Stimulated activated memory B cell treated with anti-CD40 and anti-IgM and Interleukin-4, amounts not matched to agents 10 μg/mL and 1 μg/mL and 100 μg/mL, for 72 hours (primary cell): Measurements from ENCODE around the gene RGS12.

Source experiments
- ATAC-seq: fragments of 150-1000 bp; cut with Tn5 transposase; 2 replicates; pipeline ENCODE4 v1.10.0; 2021
- H3K27ac Mint-ChIP-seq: one replicate; pipeline ENCODE4 v1.8.0; 2022; ENCODE audit warnings: mild to moderate bottlenecking, mixed read lengths
- H3K27me3 Mint-ChIP-seq: one replicate; pipeline ENCODE4 v1.8.0; 2022; ENCODE audit warnings: mixed read lengths
- H3K36me3 Mint-ChIP-seq: one replicate; pipeline ENCODE4 v1.8.0; 2022; ENCODE audit warnings: mixed read lengths
- H3K4me1 Mint-ChIP-seq: one replicate; pipeline ENCODE4 v1.8.0; 2022; ENCODE audit warnings: mixed read lengths
- H3K4me3 Mint-ChIP-seq: one replicate; pipeline ENCODE4 v1.8.0; 2022; ENCODE audit warnings: mild to moderate bottlenecking, moderate library complexity, mixed read lengths
- H3K9me3 Mint-ChIP-seq: one replicate; pipeline ENCODE4 v1.8.0; 2022; ENCODE audit warnings: mixed read lengths

RGS12 gene

DNA sequence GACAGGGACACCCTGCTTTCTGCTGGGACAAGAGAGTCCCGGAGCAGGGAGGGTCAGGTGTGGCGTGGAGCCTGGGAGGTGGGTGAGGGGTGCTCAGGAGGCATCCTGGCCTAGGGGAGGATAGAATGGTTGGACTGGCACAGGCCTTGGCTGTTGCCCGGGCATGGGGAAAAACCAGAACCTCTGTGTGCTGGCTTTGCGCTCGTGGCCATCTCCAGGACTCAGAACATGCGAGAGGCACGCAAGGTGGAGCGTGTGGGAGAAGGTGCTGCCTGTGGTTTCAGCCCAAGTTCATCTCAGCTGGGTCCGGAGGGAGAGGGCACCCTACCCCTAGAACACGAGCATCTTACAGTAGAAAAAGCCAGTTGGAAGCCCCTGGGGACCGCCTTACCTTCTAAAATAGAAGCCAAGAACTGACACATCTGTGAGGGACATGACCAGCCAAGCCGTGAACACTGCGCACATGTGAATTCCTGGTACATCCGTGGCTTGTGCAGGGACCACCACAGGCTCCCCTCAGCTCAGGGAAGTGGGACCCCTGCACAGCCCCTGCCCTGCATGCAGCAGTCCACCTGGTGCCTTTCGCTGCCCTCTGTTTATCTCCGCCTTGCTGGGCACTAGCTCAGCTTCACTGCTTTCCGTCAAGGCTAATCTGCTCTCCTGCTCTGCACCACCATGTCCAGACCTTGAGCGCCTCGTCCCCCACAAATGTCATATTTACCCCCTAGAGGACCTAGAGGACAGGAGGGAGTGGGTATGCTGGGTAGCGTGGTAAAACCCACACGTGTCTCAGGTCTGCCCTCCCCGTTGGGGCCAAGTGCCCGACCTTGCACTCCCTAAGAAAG, 30.4 kb upstream of the RGS12 start:
- Mint-ChIP-seq H3K27ac (no peak overlapping the region), H3K4me3 (no peak overlapping the region), H3K36me3 (peaks cover 7% of the 10 kb centered on the region), H3K9me3 (no peaks in the 10 kb centered on the region), H3K4me1 (peaks cover 11% of the 10 kb centered on the region), H3K27me3 (no peaks in the 10 kb centered on the region)
- ATAC-seq, result no peak

DNA sequence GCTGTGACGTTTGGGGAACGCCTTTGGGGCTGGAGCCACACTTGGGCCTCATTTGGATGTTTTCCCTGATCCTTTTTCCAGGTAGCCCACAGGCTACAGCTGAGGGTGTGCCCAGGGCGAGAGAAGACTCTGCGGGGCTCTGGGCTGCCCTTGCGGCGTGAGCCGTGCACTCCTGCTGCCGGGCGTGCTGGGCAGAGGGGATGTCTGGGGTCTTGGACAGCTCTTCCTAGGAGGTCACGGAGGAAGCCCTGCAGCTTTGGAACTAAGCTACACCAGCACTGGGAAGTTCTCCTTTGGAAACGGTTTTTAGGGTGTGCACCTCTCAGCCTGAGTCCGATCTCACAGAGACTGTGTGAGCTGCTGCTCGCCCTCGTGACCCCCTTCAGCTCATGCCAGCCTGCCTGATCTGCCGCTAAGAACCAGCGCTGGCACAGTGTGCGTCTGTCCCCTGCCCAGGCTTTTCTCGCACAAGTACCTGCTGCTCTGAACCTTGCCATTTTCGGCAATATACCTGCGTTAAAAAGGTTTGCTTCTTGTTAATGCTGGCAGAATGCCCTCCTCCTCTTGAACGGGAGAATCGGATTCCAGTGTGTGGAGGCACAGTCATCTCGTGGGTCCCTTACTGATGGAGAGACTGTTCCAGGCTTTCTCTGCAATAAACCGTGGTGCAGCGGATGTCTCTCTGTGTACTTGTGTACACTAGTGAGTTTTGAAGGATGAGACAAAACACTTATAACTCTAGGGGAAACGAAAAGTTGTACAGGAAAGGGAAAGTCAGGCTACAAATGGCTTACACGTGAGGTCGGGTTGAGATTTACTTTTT, 29.6 kb upstream of the RGS12 start:
- H3K36me3 Mint-ChIP-seq, result peaks cover 7% of the 10 kb centered on the region
- H3K9me3 Mint-ChIP-seq, result no peaks in the 10 kb centered on the region
- peaks cover 3% of the 10 kb centered on the region for H3K4me1 Mint-ChIP-seq
- H3K27me3 Mint-ChIP-seq, result no peaks in the 10 kb centered on the region
- H3K4me3 Mint-ChIP-seq, result no peak overlapping the region
- no peak for ATAC-seq
- H3K27ac Mint-ChIP-seq, result no peak overlapping the region

DNA sequence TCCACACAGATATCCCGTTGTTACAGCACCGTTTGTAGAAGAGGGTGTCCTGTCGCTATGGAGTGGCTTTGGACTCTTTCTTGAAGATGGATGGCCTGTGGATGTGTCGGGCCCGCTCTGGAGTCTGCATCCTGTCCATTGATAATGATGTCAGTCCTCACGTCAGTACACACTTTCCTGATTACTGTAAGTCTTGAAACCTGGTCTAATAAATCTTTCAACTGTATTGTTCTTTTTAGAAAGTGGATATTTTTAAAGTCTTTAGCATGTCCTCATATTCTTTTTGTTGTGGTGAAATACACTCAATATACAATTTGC, 29.0 kb upstream of the RGS12 start:
- H3K9me3 Mint-ChIP-seq, result no peaks in the 10 kb centered on the region
- no peaks in the 10 kb centered on the region for H3K4me1 Mint-ChIP-seq
- H3K27me3 Mint-ChIP-seq, result no peaks in the 10 kb centered on the region
- no peak for ATAC-seq
- H3K27ac Mint-ChIP-seq, result no peak overlapping the region
- peaks cover 7% of the 10 kb centered on the region for H3K36me3 Mint-ChIP-seq
- no peak overlapping the region for H3K4me3 Mint-ChIP-seq

DNA sequence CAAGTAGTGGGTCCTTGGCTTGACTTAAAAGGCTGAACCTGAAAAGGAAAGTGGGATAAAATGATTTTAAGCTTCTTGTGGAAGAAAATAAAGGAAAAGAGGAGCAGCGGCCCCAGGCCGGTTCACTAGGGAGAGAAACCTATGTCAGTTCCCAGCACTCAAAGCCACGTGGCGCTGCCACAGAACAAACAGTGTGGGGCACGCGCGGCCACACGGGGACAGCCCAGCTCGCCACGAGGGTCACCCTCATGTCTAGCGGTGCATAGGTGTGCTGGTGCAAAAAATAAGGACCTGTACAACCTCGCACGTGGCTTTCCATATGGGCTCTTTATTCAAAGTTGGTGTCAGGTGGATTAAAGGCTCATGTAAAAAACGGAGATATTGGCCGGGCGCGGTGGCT, 26.7 kb upstream of the RGS12 start:
- no peaks in the 10 kb centered on the region for H3K4me1 Mint-ChIP-seq
- no peak for ATAC-seq
- H3K27me3 Mint-ChIP-seq, result no peaks in the 10 kb centered on the region
- H3K9me3 Mint-ChIP-seq, result no peaks in the 10 kb centered on the region
- no peak overlapping the region for H3K27ac Mint-ChIP-seq
- H3K36me3 Mint-ChIP-seq, result peaks cover 7% of the 10 kb centered on the region
- H3K4me3 Mint-ChIP-seq, result no peak overlapping the region

DNA sequence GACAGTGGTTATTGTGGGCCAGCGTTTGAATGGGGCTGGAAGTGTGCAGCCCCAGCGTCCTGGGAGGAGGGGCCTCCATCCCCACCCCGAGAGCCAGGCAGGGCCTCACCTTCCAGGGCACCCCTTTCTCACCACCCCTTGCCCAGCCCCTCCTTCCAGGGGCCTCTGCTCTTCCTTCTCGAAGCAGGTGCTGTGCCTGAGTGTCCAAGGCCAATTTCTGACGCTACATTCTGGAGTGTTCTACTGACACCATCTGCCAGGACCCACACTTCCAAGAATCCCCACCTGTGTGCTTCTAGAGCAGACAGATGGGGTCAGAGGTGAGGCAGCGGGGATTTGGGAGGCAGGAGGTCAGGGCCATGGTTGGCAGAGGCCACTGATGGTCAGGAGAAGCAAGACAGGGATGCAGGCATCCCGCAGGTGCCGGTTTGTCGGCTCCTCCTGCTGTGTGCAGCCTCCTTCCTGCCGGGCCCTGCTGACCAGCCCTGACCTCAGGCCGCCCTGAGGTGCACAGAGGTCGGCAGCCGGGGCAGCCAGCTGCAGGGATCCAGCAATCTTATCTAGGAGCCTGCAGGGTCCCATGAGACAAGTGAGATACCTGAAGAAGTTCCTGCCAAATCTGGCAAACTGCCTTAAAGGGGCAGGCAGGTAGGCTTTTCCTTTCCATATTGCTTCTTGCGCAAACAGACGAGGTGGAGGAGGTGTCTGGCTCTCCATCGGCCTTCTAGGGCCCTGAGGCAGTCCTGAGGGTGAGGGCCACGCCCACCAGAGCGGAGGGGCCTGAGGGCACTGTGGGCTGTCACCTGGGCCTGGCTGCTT, 25.0 kb upstream of the RGS12 start:
- H3K36me3 Mint-ChIP-seq, result peaks cover 7% of the 10 kb centered on the region
- H3K27me3 Mint-ChIP-seq, result no peaks in the 10 kb centered on the region
- ATAC-seq, result no peak
- peaks cover 3% of the 10 kb centered on the region for H3K9me3 Mint-ChIP-seq
- no peak overlapping the region for H3K27ac Mint-ChIP-seq
- H3K4me3 Mint-ChIP-seq, result no peak overlapping the region
- peaks cover 11% of the 10 kb centered on the region for H3K4me1 Mint-ChIP-seq

DNA sequence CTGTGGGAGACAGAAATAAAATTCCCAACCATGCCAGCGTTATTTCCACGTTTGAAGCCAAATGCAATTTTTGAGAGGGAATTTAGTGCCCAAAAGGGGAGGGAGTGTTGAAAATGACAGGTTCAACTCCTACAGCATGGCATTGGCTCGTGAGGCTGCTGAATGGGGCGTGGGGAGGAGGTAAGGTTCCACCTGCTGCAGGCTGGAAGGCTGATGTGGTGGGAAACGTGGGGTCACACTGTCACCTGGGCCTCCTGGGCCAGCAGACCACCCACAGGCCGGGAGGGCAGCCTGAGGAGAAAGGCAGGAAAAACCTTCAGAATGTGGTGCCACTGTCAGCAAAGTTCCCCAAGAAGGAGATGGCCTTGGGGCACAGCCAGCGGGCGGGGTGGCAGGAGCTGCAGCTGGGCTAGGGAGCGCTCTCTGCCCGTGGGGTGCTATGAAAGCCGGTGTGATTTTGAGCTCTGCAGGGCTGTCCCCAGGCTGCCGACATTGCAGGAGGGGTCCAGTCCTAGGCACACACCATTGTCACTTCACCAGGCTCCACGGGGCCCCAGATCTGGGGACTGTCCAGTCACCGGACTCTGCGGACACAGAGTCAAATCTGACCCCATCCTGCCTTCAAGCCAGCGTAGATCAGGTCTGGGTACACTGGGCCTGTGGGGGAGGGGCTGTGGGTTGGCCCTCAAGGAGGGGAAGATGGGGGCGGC, 24.3 kb upstream of the RGS12 start:
- no peaks in the 10 kb centered on the region for H3K27me3 Mint-ChIP-seq
- H3K27ac Mint-ChIP-seq, result no peak overlapping the region

DNA sequence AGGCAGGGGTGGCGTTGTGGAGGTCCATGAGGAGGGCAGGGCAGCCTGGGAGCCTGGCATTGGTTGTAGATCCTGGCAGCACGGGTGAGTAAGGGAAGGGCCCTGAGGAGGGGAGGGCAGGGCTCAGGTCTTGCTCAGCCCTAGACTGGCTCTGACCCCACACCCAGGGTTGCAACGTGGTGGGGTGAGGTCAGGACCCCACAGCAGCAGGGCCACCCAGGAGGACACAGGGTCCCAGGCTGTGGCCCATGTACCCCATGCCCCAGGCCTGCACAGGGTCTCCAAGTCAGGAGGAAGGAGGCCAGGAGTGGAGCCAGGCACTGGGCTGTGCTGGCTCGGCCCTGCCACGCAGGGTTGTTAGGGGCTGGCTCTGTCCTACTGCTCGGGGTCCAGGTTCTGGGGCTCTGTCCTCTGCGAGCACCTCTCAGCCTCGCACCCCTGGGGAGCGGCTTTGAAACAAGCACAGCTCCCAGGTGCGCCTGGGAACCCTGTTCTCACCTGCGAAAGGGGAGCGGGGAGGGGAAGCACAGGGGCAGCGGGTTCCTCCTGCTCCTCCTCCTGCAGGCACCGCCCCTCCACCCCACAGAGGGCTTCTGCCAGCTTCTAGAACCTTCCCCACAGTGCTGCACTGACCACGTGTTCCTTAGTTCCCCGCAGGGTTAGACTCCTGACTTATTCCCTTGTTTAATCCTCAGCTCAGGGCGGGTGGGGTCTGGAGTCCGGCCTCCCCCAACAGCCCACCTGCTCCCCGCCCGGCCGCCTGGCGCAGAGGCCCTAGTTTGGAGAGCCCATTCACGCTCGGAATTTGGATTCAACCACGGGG, 23.5 kb upstream of the RGS12 start:
- Mint-ChIP-seq H3K27ac (no peak overlapping the region), H3K4me1 (peaks cover 11% of the 10 kb centered on the region), H3K9me3 (peaks cover 3% of the 10 kb centered on the region), H3K27me3 (no peaks in the 10 kb centered on the region), H3K4me3 (no peak overlapping the region), H3K36me3 (peaks cover 7% of the 10 kb centered on the region)
- peak; percentile 45 for ATAC-seq

More for the DNA sequence above, 24.3 kb upstream of the RGS12 start:
- peak; percentile 41 for ATAC-seq
- Mint-ChIP-seq H3K36me3 (peaks cover 7% of the 10 kb centered on the region), H3K4me3 (no peak overlapping the region), H3K4me1 (peaks cover 11% of the 10 kb centered on the region), H3K9me3 (peaks cover 3% of the 10 kb centered on the region)

DNA sequence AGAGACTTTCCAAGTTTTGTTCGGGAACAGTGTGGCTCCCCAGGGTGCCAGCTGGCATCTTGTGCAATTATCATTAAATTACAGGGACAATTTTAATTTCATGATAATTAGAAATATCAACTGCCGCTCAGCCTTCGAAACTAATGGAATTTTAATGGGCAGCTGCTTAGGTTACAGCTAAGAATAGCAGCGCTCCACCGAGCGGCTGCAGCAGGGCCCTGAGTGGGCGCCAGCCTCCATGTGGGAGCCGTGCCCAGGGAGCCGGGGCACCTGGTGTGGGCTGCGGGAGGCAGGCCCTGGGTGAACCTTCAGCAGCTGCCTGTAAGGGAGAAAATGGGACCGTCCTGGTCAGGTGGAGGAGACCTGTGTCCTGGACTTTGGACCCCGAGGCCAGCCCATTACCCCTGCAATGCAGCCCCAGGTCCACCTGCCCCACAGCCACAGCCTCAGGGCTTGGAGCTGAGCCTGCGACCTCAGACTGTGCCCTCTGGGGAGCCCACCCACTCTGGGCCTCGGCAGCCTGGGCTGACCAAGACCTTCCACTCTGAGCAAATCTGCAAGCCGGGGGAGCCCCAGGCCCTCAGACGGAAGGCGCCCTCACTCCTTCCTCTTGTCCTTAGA, 22.7 kb upstream of the RGS12 start:
- Mint-ChIP-seq H3K9me3 (peaks cover 3% of the 10 kb centered on the region), H3K36me3 (peaks cover 7% of the 10 kb centered on the region), H3K4me1 (peaks cover 11% of the 10 kb centered on the region), H3K4me3 (no peak overlapping the region), H3K27me3 (no peaks in the 10 kb centered on the region), H3K27ac (no peak overlapping the region)
- ATAC-seq, result no peak

DNA sequence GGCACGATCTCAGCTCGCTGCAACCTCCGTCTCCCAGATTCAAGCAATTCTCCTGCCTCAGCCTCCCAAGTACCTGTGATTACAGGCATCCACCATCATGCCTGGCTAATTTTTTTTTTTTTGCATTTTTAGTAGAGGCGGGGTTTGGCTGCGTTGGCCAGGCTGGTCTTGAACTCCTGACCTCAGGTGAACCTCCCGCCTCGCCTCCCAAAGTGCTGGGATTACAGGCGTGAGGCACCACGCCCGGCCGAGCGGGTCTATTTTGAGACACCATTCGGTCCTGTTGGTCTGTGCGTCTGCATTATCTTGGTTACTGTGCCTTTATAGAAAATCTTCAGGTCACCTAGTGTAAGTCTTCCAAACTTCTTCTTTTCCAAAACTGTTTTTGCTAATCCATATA, 21.7 kb upstream of the RGS12 start:
- ATAC-seq, result no peak
- Mint-ChIP-seq H3K27me3 (no peaks in the 10 kb centered on the region), H3K27ac (no peak overlapping the region)

DNA sequence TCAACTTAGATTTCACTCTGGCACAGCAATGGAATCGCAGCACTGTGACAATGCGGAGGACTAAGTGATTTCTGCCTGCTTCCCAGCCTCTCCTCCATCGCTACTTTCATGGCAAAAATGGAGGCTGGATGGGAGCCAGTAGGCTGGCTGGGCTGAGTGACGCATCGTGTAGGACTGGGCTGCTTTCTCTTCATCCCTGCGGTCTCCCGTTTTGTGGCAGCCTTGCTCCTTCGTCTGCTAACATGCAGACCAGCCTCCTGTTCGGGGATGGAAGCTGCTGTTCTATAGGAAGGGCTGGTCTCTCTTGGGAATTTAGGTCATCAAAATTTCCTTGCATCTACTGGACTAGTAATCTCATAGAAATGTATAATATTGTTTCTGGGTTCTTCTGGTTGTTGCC, 15.8 kb upstream of the RGS12 start:
- Mint-ChIP-seq H3K4me3 (no peak overlapping the region), H3K27ac (no peak overlapping the region), H3K4me1 (peaks cover 8% of the 10 kb centered on the region), H3K36me3 (peaks cover 20% of the 10 kb centered on the region), H3K27me3 (no peaks in the 10 kb centered on the region), H3K9me3 (peaks cover 10% of the 10 kb centered on the region)
- no peak for ATAC-seq

More for the DNA sequence above, 21.7 kb upstream of the RGS12 start:
- H3K9me3 Mint-ChIP-seq, result peaks cover 3% of the 10 kb centered on the region
- H3K4me3 Mint-ChIP-seq, result no peak overlapping the region
- H3K36me3 Mint-ChIP-seq, result peaks cover 7% of the 10 kb centered on the region
- peaks cover 11% of the 10 kb centered on the region for H3K4me1 Mint-ChIP-seq

DNA sequence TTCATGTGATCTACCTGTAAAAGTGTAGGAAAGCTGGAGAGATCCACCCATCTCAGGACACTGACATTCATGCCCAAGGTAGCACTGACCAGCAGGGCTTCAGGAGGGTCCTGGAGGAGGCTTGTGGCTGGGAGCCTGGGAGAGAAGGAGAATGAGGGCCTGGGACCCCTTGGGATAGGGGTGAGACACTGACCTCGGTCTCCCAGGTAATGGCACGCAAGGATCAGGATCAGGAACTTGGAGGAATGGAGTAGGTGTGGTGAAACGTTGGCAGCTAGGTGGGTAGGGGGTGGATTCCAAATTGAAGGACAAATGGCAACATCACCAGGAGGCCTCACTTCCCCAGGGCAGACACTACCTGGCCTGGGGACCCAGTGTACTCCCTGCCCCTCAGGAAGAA, 12.4 kb upstream of the RGS12 start:
- H3K4me3 Mint-ChIP-seq, result no peak overlapping the region
- H3K36me3 Mint-ChIP-seq, result peaks cover 17% of the 10 kb centered on the region
- no peak overlapping the region for H3K27ac Mint-ChIP-seq
- ATAC-seq, result no peak
- peaks cover 7% of the 10 kb centered on the region for H3K9me3 Mint-ChIP-seq
- H3K27me3 Mint-ChIP-seq, result no peaks in the 10 kb centered on the region
- no peaks in the 10 kb centered on the region for H3K4me1 Mint-ChIP-seq

DNA sequence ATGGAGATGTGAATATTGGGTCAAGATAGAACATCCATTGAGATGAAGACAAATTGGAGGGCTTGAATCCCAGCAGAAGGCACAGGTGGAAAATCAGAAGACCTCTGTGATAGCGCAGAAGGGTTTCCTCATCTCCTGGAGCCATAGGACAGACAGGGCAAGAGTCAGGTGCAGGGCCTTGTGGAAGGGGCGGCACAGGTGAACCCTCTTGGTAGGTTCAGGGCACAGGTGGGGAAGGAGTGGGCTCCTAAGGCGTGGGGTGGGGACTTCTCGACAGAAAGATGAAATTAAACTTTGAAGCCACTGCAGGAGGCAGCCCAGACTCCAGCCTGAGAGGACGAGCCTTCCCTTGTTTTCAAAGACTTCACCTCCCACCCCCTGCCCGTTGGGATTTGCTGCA, 9.3 kb upstream of the RGS12 start:
- no peak for ATAC-seq
- H3K9me3 Mint-ChIP-seq, result peaks cover 7% of the 10 kb centered on the region
- no peak overlapping the region for H3K4me3 Mint-ChIP-seq
- H3K4me1 Mint-ChIP-seq, result peaks cover 15% of the 10 kb centered on the region
- no peak overlapping the region for H3K27ac Mint-ChIP-seq
- peaks cover 13% of the 10 kb centered on the region for H3K36me3 Mint-ChIP-seq
- H3K27me3 Mint-ChIP-seq, result no peaks in the 10 kb centered on the region

DNA sequence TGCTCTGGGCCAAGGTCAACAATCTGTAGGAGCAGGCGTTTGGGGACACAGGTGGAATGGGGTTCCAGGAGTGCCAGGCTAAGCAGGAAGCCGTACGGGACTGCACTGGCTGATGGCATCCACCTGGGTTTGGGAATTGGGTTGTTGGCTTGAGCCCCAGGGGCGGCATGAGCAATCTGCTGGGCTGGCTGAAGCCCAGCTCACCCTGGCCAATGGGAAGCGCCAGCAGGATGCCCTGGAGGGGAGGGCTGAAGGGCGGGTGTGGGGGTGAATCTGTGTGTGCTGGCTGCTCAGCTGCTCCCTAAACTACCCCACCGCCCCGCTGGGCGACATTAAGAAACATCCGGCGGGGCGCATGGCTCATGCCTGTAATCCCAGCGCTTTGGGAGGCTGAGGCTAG, 8.9 kb upstream of the RGS12 start:
- Mint-ChIP-seq H3K27ac (no peak overlapping the region), H3K27me3 (no peaks in the 10 kb centered on the region), H3K4me3 (no peak overlapping the region), H3K36me3 (peaks cover 12% of the 10 kb centered on the region), H3K4me1 (peaks cover 15% of the 10 kb centered on the region), H3K9me3 (peaks cover 7% of the 10 kb centered on the region)
- no peak for ATAC-seq
